Stimulated activated CD4-positive, alpha-beta T cell treated with anti-CD3 and anti-CD28 coated beads, Interleukin-12 subunit alpha, Interleukin-12 subunit beta, amount 100 ng/mL, for 4 hours (primary cell): ENCODE results near the gene SENP8.
A peak's percentile ranks its signal among the peaks of the same experiment; 100 is the strongest.
"Not testable (repeated sequence)": the region's sequence is repeated elsewhere in the genome, so short reads cannot be mapped to it uniquely, and the experiment has no call there.

Experiments
- DNase-seq: peaks from one replicate; pipeline ENCODE4 v3.0.0-alpha.2; 2020

The SENP8 gene

GRCh38 chr15:72155635-72156616, 37.7 kb downstream of the SENP8 start:
- peak; percentile 82 for DNase-seq

- no peak for DNase-seq
These were observed 38.7 kb downstream of the SENP8 start for GRCh38 chr15:72156928-72157327.

GRCh38 chr15:72160696-72161245, 42.6 kb downstream of the SENP8 start:
- no peak for DNase-seq

GRCh38 chr15:72161361-72162132, 43.3 kb downstream of the SENP8 start:
- no peak for DNase-seq

GRCh38 chr15:72162569-72162968, 44.4 kb downstream of the SENP8 start:
- DNase-seq = no peak

- no peak for DNase-seq
These were observed 45.5 kb downstream of the SENP8 start for GRCh38 chr15:72163719-72164118.

- DNase-seq = no peak
These were observed 48.7 kb downstream of the SENP8 start for GRCh38 chr15:72166716-72167417.

- DNase-seq = no peak
These were observed 49.2 kb downstream of the SENP8 start for GRCh38 chr15:72167445-72167844.

- no peak for DNase-seq
These were observed 50.1 kb downstream of the SENP8 start for GRCh38 chr15:72168131-72168807.

GRCh38 chr15:72168808-72169190, 50.6 kb downstream of the SENP8 start:
- DNase-seq = no peak

GRCh38 chr15:72169236-72169920, 51.2 kb downstream of the SENP8 start:
- DNase-seq = no peak

- DNase-seq = no peak
These were observed 51.9 kb downstream of the SENP8 start for GRCh38 chr15:72169921-72170611.

- no peak for DNase-seq
These were observed 52.5 kb downstream of the SENP8 start for GRCh38 chr15:72170691-72171090.

GRCh38 chr15:72171978-72172377, 53.8 kb downstream of the SENP8 start:
- not testable (repeated sequence) for DNase-seq

- DNase-seq = no peak
These were observed 54.6 kb downstream of the SENP8 start for GRCh38 chr15:72172796-72173195.

- no peak for DNase-seq
These were observed 55.2 kb downstream of the SENP8 start for GRCh38 chr15:72173401-72173800.

GRCh38 chr15:72173864-72174550, 55.8 kb downstream of the SENP8 start:
- no peak for DNase-seq

- no peak for DNase-seq
These were observed 56.5 kb downstream of the SENP8 start for GRCh38 chr15:72174551-72175165.

GRCh38 chr15:72175186-72176044, 57.2 kb downstream of the SENP8 start:
- no peak for DNase-seq
